HepG2 (cell line): ENCODE data around the gene EFCAB8. TPM values are rescaled to one million over a fixed set of nuclear protein-coding genes. Genes with fewer than 3 reads are reported as not detected.

ENCODE experiments used
- ELF4 ChIP-seq: sonication (generic); formaldehyde crosslinking; IDR thresholded peaks from 2 replicates; pipeline ENCODE4 v1.5.0; 2020; ENCODE audit warnings: missing genetic modification reagents, mild to moderate bottlenecking, moderate library complexity, borderline replicate concordance
- ERF ChIP-seq: IDR thresholded peaks from 2 replicates; pipeline ENCODE4 v1.6.1; 2018; ENCODE audit warnings: missing biosample characterization, missing genetic modification reagents
- GATAD2A ChIP-seq: IDR thresholded peaks from 2 replicates; pipeline ENCODE4 v1.6.1; 2016
- MAFK ChIP-seq, 2 experiments: IDR thresholded peaks in 1 of 2; conservative IDR thresholded peaks in 1 of 2; 2 replicates each; pipeline ENCODE4 v1.6.1; 2011; ENCODE audit warnings: improper control_type of control experiment in 2 of 2, low read length in 2 of 2
- NBN ChIP-seq: fragments of 450-650 bp; conservative IDR thresholded peaks from 2 replicates; pipeline ENCODE4 v1.6.1; 2017
- NFKBIZ ChIP-seq: IDR thresholded peaks from 2 replicates; pipeline ENCODE4 v1.6.1; 2018; ENCODE audit warnings: missing genetic modification reagents, missing compliant biosample characterization
- NR1H2 ChIP-seq: sonication (generic); formaldehyde crosslinking; IDR thresholded peaks from 2 replicates; pipeline ENCODE4 v1.8.1; 2022; ENCODE audit warnings: low read depth, missing genetic modification reagents, borderline replicate concordance
- PHF20 ChIP-seq: sonication (generic); formaldehyde crosslinking; IDR thresholded peaks from 2 replicates; pipeline ENCODE4 v1.5.0; 2020; ENCODE audit warnings: mild to moderate bottlenecking, missing genetic modification reagents
- SUZ12 ChIP-seq: fragments of 150-350 bp; IDR thresholded peaks from 2 replicates; pipeline ENCODE4 v1.6.1; 2014; ENCODE audit warnings: low read depth, low read length
- ZNF225 ChIP-seq: sonication (generic); formaldehyde crosslinking; IDR thresholded peaks from 2 replicates; pipeline ENCODE4 v1.4.0; 2020; ENCODE audit warnings: mild to moderate bottlenecking, missing genetic modification reagents
- ZNF510 ChIP-seq: sonication (generic); formaldehyde crosslinking; IDR thresholded peaks from 2 replicates; pipeline ENCODE4 v1.4.0; 2020; ENCODE audit warnings: low read depth, mild to moderate bottlenecking, missing genetic modification reagents
- ZNF678 ChIP-seq: sonication (generic); formaldehyde crosslinking; IDR thresholded peaks from 2 replicates; pipeline ENCODE4 v1.4.0; 2020; ENCODE audit warnings: mild to moderate bottlenecking, missing genetic modification reagents
- ZNF891 ChIP-seq: sonication (generic); formaldehyde crosslinking; IDR thresholded peaks from 2 replicates; pipeline ENCODE4 v1.5.0; 2020; ENCODE audit warnings: mild to moderate bottlenecking, missing genetic modification reagents
- polyA plus RNA-seq, 8 experiments: library from polyadenylated mRNA; depleted of rRNA in 3 of 8; stranded (reverse) in 7 of 8; unstranded in 1 of 8; fragments of >200 nt; fragmentation: Illumina TruSeq in 4 of 8; extraction: Trizol in 4 of 8; gene quantifications; 2 replicates each; pipeline versions ENCODE4 v1.2.1 to v1.2.3, GENCODE V29; 2011 to 2016; ENCODE audit warnings: low read depth in 4 of 8, missing spikeins in 1 of 8, mixed read lengths in 1 of 8; ENCODE audit not compliant: insufficient read depth in 1 of 8
- total RNA-seq, 5 experiments: library from RNA; depleted of rRNA; stranded (reverse); fragments of >200 nt; fragmentation: Illumina TruSeq; extraction: Trizol; gene quantifications; 2 replicates each; pipeline ENCODE4 v1.2.3, GENCODE V29; 2016; ENCODE audit warnings: low read depth in 1 of 5
- TF ChIP-seq, protein P1 (sequence below): sonication (generic); formaldehyde crosslinking; IDR thresholded peaks from 2 replicates; pipeline ENCODE4 v1.4.0; 2020; ENCODE audit warnings: mild to moderate bottlenecking, low read depth, missing genetic modification reagents
- TF ChIP-seq, protein P2 (sequence below): sonication (generic); formaldehyde crosslinking; IDR thresholded peaks from 2 replicates; pipeline ENCODE4 v1.8.0; 2022; ENCODE audit warnings: mild to moderate bottlenecking, missing genetic modification reagents; ENCODE audit not compliant: insufficient replicate concordance
- TF ChIP-seq, protein P3 (sequence below): IDR thresholded peaks from 2 replicates; pipeline ENCODE4 v1.6.1; 2016; ENCODE audit warnings: low read depth
- TF ChIP-seq, protein P4 (sequence below): sonication (generic); formaldehyde crosslinking; IDR thresholded peaks from 2 replicates; pipeline ENCODE4 v1.4.0; 2020; ENCODE audit warnings: missing genetic modification reagents, borderline replicate concordance

The EFCAB8 gene
- total and polyA plus RNA-seq, 2 of the 13 experiments (the other 11 are each of a cell fraction or from before 2014, with no cell fraction given): 0.15 to 0.22 TPM

DNA sequence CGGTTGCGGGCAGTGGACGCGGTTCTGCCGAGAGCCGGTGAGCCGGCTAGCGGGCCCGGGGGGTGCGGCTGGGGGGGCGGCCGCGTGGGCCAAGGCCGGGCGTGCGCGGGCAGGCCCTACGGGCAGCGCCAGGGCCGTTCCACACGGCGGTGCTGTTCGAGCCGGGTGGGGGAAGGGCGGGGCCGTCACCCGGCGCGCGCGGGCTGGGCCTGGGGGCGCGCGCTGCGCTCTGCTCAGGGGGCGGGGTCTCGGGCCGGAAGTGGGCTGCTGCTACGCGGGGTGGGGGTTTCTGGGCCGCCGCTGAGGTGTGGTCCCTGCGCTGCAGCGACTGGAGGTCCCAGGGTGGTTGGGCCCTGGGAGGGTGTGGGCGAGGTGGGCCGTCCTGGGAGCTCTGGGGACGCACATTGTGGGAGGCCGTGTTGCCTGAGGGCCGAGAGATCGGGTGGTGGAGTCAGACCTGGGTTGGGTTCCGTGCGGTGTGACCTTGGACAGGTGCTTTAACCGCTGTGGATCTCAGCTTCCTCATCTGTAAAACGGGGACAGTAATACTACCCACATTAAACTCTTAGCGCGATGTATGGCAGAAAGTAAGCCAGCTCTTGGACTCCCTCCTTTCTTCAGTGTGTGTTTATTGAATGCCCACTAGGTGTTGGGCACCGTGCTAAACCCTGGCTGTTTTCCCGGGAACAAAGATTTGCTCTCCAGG lies 38.6 kb upstream of the EFCAB8 start (continued):
- TF ChIP-seq NR1H2 (CRISPR knock-in tag) (peak; percentile 38; the same call in 1 of the 2 replicates), ZNF891 (CRISPR knock-in tag) (peak; percentile 88; the same call in 1 of the 2 replicates), MAFK (conservative IDR thresholded peaks at IDR 0.05 in 1 of 2, IDR thresholded peaks at IDR 0.05 in 1 of 2; ENCODE audit: low read length in 2 of 2) (no peak), GATAD2A (CRISPR knock-in tag) (no peak), PHF20 (CRISPR knock-in tag) (peak; percentile 76), ERF (CRISPR knock-in tag) (peak; percentile 62), ELF4 (CRISPR knock-in tag) (no peak), ZNF510 (CRISPR knock-in tag) (no peak), ZNF678 (CRISPR knock-in tag) (no peak), NBN (no peak), ZNF225 (CRISPR knock-in tag) (peak; percentile 92), SUZ12 (no peak), NFKBIZ (CRISPR knock-in tag) (no peak)
- TF ChIP-seq, protein P1, sequence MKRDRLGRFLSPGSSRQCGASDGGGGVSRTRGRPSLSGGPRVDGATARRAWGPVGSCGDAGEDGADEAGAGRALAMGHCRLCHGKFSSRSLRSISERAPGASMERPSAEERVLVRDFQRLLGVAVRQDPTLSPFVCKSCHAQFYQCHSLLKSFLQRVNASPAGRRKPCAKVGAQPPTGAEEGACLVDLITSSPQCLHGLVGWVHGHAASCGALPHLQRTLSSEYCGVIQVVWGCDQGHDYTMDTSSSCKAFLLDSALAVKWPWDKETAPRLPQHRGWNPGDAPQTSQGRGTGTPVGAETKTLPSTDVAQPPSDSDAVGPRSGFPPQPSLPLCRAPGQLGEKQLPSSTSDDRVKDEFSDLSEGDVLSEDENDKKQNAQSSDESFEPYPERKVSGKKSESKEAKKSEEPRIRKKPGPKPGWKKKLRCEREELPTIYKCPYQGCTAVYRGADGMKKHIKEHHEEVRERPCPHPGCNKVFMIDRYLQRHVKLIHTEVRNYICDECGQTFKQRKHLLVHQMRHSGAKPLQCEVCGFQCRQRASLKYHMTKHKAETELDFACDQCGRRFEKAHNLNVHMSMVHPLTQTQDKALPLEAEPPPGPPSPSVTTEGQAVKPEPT (CRISPR knock-in tag): peak; percentile 85; the same call in 1 of the 2 replicates
- TF ChIP-seq, protein P2, sequence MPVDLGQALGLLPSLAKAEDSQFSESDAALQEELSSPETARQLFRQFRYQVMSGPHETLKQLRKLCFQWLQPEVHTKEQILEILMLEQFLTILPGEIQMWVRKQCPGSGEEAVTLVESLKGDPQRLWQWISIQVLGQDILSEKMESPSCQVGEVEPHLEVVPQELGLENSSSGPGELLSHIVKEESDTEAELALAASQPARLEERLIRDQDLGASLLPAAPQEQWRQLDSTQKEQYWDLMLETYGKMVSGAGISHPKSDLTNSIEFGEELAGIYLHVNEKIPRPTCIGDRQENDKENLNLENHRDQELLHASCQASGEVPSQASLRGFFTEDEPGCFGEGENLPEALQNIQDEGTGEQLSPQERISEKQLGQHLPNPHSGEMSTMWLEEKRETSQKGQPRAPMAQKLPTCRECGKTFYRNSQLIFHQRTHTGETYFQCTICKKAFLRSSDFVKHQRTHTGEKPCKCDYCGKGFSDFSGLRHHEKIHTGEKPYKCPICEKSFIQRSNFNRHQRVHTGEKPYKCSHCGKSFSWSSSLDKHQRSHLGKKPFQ (CRISPR knock-in tag): peak; percentile 84
- TF ChIP-seq, protein P3, sequence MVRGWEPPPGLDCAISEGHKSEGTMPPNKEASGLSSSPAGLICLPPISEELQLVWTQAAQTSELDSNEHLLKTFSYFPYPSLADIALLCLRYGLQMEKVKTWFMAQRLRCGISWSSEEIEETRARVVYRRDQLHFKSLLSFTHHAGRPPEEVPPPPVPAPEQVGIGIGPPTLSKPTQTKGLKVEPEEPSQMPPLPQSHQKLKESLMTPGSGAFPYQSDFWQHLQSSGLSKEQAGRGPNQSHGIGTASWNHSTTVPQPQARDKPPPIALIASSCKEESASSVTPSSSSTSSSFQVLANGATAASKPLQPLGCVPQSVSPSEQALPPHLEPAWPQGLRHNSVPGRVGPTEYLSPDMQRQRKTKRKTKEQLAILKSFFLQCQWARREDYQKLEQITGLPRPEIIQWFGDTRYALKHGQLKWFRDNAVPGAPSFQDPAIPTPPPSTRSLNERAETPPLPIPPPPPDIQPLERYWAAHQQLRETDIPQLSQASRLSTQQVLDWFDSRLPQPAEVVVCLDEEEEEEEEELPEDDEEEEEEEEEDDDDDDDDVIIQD (CRISPR knock-in tag): no peak
- TF ChIP-seq, protein P4, sequence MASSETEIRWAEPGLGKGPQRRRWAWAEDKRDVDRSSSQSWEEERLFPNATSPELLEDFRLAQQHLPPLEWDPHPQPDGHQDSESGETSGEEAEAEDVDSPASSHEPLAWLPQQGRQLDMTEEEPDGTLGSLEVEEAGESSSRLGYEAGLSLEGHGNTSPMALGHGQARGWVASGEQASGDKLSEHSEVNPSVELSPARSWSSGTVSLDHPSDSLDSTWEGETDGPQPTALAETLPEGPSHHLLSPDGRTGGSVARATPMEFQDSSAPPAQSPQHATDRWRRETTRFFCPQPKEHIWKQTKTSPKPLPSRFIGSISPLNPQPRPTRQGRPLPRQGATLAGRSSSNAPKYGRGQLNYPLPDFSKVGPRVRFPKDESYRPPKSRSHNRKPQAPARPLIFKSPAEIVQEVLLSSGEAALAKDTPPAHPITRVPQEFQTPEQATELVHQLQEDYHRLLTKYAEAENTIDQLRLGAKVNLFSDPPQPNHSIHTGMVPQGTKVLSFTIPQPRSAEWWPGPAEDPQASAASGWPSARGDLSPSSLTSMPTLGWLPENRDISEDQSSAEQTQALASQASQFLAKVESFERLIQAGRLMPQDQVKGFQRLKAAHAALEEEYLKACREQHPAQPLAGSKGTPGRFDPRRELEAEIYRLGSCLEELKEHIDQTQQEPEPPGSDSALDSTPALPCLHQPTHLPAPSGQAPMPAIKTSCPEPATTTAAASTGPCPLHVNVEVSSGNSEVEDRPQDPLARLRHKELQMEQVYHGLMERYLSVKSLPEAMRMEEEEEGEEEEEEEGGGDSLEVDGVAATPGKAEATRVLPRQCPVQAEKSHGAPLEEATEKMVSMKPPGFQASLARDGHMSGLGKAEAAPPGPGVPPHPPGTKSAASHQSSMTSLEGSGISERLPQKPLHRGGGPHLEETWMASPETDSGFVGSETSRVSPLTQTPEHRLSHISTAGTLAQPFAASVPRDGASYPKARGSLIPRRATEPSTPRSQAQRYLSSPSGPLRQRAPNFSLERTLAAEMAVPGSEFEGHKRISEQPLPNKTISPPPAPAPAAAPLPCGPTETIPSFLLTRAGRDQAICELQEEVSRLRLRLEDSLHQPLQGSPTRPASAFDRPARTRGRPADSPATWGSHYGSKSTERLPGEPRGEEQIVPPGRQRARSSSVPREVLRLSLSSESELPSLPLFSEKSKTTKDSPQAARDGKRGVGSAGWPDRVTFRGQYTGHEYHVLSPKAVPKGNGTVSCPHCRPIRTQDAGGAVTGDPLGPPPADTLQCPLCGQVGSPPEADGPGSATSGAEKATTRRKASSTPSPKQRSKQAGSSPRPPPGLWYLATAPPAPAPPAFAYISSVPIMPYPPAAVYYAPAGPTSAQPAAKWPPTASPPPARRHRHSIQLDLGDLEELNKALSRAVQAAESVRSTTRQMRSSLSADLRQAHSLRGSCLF: no peak
